ENCODE results near the gene LIN7C. TPM values are rescaled to one million over a fixed set of nuclear protein-coding genes. Genes with fewer than 3 reads are reported as not detected.
"Not testable (repeated sequence)": the region's sequence is repeated elsewhere in the genome, so short reads cannot be mapped to it uniquely, and the experiment has no call there.

LIN7C gene
- polyA plus RNA-seq, 3 donors from 2014 or later = 5.1 to 11.0 (median 5.4) TPM

DNA sequence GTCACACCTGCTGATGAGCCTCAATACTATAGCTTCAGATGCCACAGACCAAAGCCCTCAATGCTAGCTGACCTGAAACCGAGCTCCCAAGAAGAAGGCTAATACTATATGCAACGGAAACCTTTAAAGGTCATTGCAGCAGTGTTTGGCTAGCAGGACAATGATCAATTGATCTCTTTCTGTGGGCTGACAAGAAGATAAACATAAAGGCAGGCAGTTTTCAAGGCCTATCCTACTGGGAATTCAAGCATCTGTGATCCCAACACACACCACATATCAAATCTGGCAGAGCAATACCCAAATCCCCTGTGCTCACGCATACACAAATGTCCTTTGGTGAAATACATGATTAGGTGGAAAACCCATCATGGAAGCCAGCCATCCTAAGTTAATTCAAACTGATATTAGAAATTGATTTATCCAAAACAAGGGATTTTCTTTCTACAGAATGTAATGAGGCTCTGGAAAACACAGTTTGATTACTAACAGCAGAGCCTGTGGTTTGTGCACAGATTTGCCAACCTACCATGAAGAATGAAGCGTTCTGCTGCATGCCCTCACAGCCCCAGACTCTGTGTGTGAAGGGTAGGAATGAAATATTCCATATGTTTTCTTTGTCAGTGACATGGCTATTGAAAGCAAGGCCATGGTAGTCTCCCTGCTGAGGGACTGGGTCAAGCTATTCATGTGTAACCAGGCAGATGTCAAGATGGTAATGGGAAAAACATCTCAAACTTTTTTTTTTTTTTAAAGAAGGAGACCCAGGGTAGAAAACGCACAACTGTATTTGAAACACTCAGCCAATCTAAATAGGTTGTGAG lies 46.2 kb downstream of the LIN7C start:
- Mint-ChIP-seq H3K27ac (no peak overlapping the region), H3K4me3 (no peak overlapping the region), H3K36me3 (no peaks in the 10 kb centered on the region), H3K4me1 (no peaks in the 10 kb centered on the region), H3K27me3 (ENCODE audit: low read depth in 3 of 3) (peaks cover 0 to 5% (median 2%) of the 10 kb centered on the region in 3 donors), H3K9me3 (no peaks in the 10 kb centered on the region)
- no peak for DNase-seq

- Mint-ChIP-seq H3K9me3 (no peaks in the 10 kb centered on the region), H3K4me1 (no peaks in the 10 kb centered on the region), H3K27ac (no peak overlapping the region), H3K36me3 (no peaks in the 10 kb centered on the region), H3K4me3 (no peak overlapping the region), H3K27me3 (ENCODE audit: low read depth in 3 of 3) (peaks cover 1 to 5% (median 3%) of the 10 kb centered on the region in 3 donors)
- DNase-seq = no peak
These were observed 47.4 kb downstream of the LIN7C start for GRCh38 chr11:27459191-27459590.

- Mint-ChIP-seq H3K27me3 (ENCODE audit: low read depth in 3 of 3) (peaks cover 0 to 5% (median 3%) of the 10 kb centered on the region in 3 donors), H3K4me3 (no peak overlapping the region), H3K27ac (no peak overlapping the region), H3K36me3 (no peaks in the 10 kb centered on the region), H3K9me3 (peaks cover 0 to 3% (median 0%) of the 10 kb centered on the region in 6 donors), H3K4me1 (no peaks in the 10 kb centered on the region)
- DNase-seq = no peak
These were observed 48.4 kb downstream of the LIN7C start for GRCh38 chr11:27458182-27458581.

DNA sequence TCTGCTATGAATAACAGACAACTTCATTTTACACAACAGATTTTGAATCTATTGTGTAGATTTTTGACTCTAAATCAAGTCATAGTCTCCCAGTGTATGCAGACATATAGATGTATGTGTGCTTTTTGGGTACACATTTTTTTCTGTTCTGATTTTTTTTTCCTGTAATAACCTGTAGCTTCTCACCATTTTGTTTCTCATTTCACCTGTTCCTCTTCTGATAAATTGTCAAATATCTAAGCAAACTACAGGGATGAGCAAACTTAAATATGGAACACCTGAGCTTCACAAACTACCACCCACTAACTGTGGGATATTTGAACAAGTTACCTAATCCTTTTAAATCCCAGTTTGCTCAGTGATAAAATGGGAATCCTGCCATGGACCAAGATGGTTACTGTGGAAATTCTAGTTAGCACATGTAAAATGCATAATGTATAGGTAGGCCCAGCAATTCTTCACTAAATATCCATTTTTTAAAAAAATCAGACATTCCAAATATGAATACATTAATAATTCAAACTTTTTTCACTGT lies 49.7 kb downstream of the LIN7C start:
- H3K27ac Mint-ChIP-seq = no peak overlapping the region
- no peaks in the 10 kb centered on the region for H3K4me1 Mint-ChIP-seq
- H3K27me3 Mint-ChIP-seq (ENCODE audit: low read depth in 3 of 3) = peaks cover 2 to 3% (median 3%) of the 10 kb centered on the region in 3 donors
- H3K9me3 Mint-ChIP-seq = peaks cover 0 to 3% (median 0%) of the 10 kb centered on the region in 6 donors
- DNase-seq = no peak
- no peak overlapping the region for H3K4me3 Mint-ChIP-seq
- H3K36me3 Mint-ChIP-seq = no peaks in the 10 kb centered on the region

DNA sequence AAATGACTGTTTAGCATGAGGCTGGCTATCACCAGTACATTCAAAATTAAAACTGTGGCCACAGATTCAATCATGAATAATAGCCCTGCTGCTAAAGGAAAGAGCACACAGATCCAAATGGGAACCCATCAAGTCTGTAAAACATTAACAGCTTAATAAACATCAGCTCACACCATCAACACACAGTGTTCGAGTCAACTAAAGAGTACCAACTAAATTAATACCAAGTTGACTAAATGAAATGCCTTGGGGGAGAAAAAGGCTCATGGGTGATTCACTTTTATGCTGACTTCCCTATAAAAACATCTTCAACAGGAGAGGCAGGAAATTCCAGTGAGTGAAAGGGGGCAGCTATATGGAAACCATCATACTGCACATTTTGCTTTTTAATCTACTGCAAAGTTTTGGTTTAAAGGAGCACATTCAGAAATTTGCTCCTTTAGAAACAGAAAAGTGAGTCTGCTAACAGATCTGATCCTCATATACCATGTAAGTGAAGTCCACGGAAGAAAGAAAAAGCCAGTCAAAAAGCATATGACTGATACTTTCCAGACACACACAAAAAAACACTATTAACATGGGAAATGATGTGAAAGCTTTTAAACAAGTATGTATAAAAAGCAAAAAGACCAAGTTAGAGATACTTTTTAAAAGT lies 50.3 kb downstream of the LIN7C start:
- H3K27ac Mint-ChIP-seq = no peak overlapping the region
- peaks cover 0 to 3% (median 0%) of the 10 kb centered on the region in 6 donors for H3K9me3 Mint-ChIP-seq
- no peaks in the 10 kb centered on the region for H3K4me1 Mint-ChIP-seq
- H3K4me3 Mint-ChIP-seq = no peak overlapping the region
- no peak for DNase-seq
- no peaks in the 10 kb centered on the region for H3K36me3 Mint-ChIP-seq
- peaks cover 2 to 3% (median 3%) of the 10 kb centered on the region in 3 donors for H3K27me3 Mint-ChIP-seq (ENCODE audit: low read depth in 3 of 3)

DNA sequence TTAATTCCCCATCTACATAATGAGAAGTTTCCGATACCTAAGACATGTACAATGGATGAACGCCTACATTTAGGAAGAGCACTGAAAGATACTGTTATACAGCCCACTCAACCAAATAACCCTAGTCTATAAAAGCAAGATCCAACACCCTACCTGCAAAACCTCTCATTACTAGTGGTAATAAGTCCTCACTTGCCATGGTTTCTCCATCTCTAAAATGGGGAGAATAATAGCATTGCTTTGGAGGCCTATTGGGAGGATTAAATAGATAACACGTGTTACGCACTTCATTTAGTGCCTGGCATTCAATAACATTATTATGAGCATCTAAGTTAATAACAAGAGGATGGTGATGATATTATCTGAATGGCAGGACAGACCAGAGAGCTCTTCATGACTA lies 50.9 kb downstream of the LIN7C start:
- H3K36me3 Mint-ChIP-seq = no peaks in the 10 kb centered on the region
- no peaks in the 10 kb centered on the region for H3K4me1 Mint-ChIP-seq

DNA sequence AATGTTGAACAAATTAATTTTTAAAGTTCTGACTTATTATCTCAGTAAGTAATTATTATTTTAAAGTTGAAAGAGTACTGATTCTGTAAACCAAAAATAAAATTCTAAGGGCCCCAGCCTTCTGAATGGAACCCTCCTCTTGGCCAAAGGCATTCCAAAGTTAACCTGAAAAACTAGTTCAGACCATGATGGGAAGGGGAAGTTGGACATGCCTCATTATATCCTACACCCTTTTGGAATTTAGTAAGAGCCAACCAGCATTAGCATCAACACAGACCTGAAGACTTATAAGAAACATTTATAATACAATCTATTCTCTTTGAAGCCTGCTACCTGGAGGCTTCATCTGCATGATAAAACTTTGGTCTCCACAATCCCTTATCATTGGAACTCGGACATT lies 52.9 kb downstream of the LIN7C start:
- DNase-seq = no peak
- Mint-ChIP-seq H3K27ac (no peak overlapping the region), H3K4me3 (no peak overlapping the region), H3K4me1 (no peaks in the 10 kb centered on the region), H3K27me3 (ENCODE audit: low read depth in 3 of 3) (peaks cover 2 to 3% (median 3%) of the 10 kb centered on the region in 3 donors), H3K36me3 (no peaks in the 10 kb centered on the region), H3K9me3 (peaks cover 0 to 3% (median 0%) of the 10 kb centered on the region in 6 donors)

More for the DNA sequence above, 50.9 kb downstream of the LIN7C start:
- Mint-ChIP-seq H3K27ac (no peak overlapping the region), H3K27me3 (ENCODE audit: low read depth in 3 of 3) (peaks cover 2 to 3% (median 3%) of the 10 kb centered on the region in 3 donors), H3K4me3 (no peak overlapping the region), H3K9me3 (peaks cover 0 to 3% (median 0%) of the 10 kb centered on the region in 6 donors)
- no peak for DNase-seq

DNA sequence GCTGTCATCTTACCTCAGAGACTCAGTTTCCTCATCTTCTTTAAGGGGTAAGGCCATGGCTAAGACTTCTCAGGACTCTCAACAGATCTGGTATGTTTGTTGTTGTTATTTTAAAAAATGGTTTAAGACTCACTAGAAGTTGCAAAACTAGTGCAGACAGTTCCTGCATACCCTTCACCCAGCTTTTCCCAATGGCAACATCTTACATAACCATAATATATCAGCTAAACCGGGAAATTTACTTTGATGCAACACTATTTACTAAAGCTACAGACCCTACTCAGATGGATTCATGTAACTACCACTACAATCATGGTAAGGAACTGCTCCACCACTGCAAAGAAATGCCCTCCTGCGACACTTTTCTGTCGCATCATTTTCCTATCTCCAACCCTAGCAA lies 54.4 kb downstream of the LIN7C start:
- peaks cover 0 to 3% (median 0%) of the 10 kb centered on the region in 6 donors for H3K9me3 Mint-ChIP-seq
- H3K27me3 Mint-ChIP-seq (ENCODE audit: low read depth in 3 of 3) = peaks cover 2 to 3% (median 3%) of the 10 kb centered on the region in 3 donors
- H3K27ac Mint-ChIP-seq = no peak overlapping the region
- no peaks in the 10 kb centered on the region for H3K36me3 Mint-ChIP-seq
- no peak for DNase-seq
- no peak overlapping the region for H3K4me3 Mint-ChIP-seq
- H3K4me1 Mint-ChIP-seq = no peaks in the 10 kb centered on the region

DNA sequence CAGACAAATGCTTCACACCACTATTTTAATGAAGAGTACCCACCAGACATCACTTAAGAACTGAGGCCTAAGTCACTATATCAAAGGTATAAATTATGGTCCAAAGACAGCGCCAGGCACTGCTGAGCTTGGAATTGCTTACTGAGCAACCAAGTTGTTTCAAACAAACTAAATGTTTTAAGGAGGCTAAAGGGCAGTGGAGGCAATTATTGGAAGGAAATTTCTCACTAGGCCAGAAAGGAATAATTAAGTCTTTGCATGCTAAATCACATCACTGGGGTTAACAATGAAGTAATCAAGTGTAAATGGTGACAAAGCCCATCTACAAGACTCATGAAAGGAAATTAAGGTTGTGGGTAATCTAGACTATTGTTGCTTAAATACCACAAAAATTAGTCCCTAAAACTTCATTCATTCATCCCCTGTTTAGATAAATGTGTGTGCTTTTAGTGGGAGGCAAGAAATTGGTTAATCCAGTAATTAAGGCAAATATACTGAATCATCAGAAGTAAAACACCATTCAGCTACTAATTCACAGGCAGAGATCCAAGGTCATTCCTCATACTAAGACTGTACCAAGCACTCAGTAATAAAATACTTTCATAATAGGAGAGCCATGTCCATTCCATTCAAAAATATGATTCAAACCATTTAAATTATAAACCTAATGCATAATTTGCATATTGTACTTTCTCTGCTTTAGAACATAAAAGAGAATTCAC lies 55.2 kb downstream of the LIN7C start:
- Mint-ChIP-seq H3K4me1 (no peaks in the 10 kb centered on the region), H3K9me3 (peaks cover 0 to 3% (median 0%) of the 10 kb centered on the region in 6 donors), H3K4me3 (no peak overlapping the region), H3K27me3 (ENCODE audit: low read depth in 3 of 3) (peaks cover 2 to 3% (median 3%) of the 10 kb centered on the region in 3 donors), H3K27ac (no peak overlapping the region), H3K36me3 (no peaks in the 10 kb centered on the region)
- no peak for DNase-seq

- not testable (repeated sequence) for H3K36me3 Mint-ChIP-seq; H3K27me3 Mint-ChIP-seq (ENCODE audit: low read depth in 3 of 3); H3K4me1 Mint-ChIP-seq; DNase-seq; H3K4me3 Mint-ChIP-seq; H3K9me3 Mint-ChIP-seq; H3K27ac Mint-ChIP-seq
These were observed 58.4 kb downstream of the LIN7C start for GRCh38 chr11:27448184-27448540.

GRCh38 chr11:27447288-27448183 lies 59.0 kb downstream of the LIN7C start:
- H3K4me1 Mint-ChIP-seq = no peaks in the 10 kb centered on the region
- no peak for DNase-seq
- no peak overlapping the region for H3K4me3 Mint-ChIP-seq
- H3K27me3 Mint-ChIP-seq (ENCODE audit: low read depth in 3 of 3) = peaks cover 0 to 2% (median 0%) of the 10 kb centered on the region in 3 donors
- H3K27ac Mint-ChIP-seq = no peak overlapping the region
- peaks cover 0 to 2% (median 0%) of the 10 kb centered on the region in 6 donors for H3K9me3 Mint-ChIP-seq
- no peaks in the 10 kb centered on the region for H3K36me3 Mint-ChIP-seq

- H3K4me3 Mint-ChIP-seq = no peak overlapping the region
- peaks cover 0 to 2% (median 0%) of the 10 kb centered on the region in 6 donors for H3K9me3 Mint-ChIP-seq
- no peak for DNase-seq
- peaks cover 0 to 3% (median 0%) of the 10 kb centered on the region in 3 donors for H3K27me3 Mint-ChIP-seq (ENCODE audit: low read depth in 3 of 3)
- H3K4me1 Mint-ChIP-seq = no peaks in the 10 kb centered on the region
- H3K36me3 Mint-ChIP-seq = no peaks in the 10 kb centered on the region
- no peak overlapping the region for H3K27ac Mint-ChIP-seq
These were observed 60.9 kb downstream of the LIN7C start for GRCh38 chr11:27445625-27446024.

GRCh38 chr11:27444801-27445215 lies 61.8 kb downstream of the LIN7C start:
- Mint-ChIP-seq H3K36me3 (no peaks in the 10 kb centered on the region), H3K4me1 (no peaks in the 10 kb centered on the region), H3K4me3 (no peak overlapping the region), H3K27me3 (ENCODE audit: low read depth in 3 of 3) (peaks cover 0 to 3% (median 0%) of the 10 kb centered on the region in 3 donors), H3K27ac (no peak overlapping the region), H3K9me3 (peaks cover 0 to 2% (median 0%) of the 10 kb centered on the region in 6 donors)
- DNase-seq = no peak
